ENCODE data around the gene FHIT.

GRCh38 chr3:60645801-60646200 lies 605.5 kb downstream of the FHIT start:
- no peak for TF ChIP-seq CTCF (IDR thresholded peaks at IDR 0.05; ENCODE audit: poor library complexity)
- TF ChIP-seq EZH2 (IDR thresholded peaks at IDR 0.05; ENCODE audit: borderline replicate concordance), result no peak

Measured in hepatocyte (in vitro differentiated cells).